Breast epithelium (tissue), 3 donors: ENCODE measurements around the gene RMDN3.

Experiments
- CTCF ChIP-seq, 3 donors: fragments of 450-650 bp; IDR thresholded peaks; one replicate each; pipeline ENCODE4 v1.5.1; 2016 to 2017; ENCODE audit warnings: antibody characterized with exemption in 3 of 3, mild to moderate bottlenecking in 3 of 3, moderate library complexity in 3 of 3
- POLR2A ChIP-seq: fragments of 450-650 bp; IDR thresholded peaks from one replicate; pipeline ENCODE4 v1.6.1; 2016; ENCODE audit warnings: antibody characterized with exemption, mild to moderate bottlenecking, moderate library complexity

DNA sequence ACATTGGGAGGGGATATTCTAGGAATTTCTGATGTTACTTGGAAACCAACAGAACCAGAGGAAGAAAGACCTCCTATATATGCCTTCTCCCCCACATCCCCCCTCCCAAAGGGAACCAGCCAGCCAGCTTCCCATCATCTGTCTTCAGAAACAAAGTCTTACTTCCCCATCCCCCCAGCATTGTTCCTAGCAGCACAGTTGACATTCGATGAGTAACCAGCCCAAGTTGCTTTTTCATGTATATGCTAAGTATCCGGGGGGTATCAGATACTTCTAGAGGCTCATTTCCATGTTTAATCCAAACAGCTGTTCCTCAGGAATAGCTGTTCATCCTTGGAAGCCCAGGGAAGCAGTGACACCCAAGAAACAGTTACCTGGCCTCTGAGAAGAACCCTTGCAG is 16.0 kb downstream of the RMDN3 start:
- TF ChIP-seq CTCF (IDR thresholded peaks at IDR 0.05) (no peak), POLR2A (no peak)
